ENCODE measurements around the gene BLOC1S1.
A peak's percentile ranks its signal among the peaks of the same experiment; 100 is the strongest.

DNA sequence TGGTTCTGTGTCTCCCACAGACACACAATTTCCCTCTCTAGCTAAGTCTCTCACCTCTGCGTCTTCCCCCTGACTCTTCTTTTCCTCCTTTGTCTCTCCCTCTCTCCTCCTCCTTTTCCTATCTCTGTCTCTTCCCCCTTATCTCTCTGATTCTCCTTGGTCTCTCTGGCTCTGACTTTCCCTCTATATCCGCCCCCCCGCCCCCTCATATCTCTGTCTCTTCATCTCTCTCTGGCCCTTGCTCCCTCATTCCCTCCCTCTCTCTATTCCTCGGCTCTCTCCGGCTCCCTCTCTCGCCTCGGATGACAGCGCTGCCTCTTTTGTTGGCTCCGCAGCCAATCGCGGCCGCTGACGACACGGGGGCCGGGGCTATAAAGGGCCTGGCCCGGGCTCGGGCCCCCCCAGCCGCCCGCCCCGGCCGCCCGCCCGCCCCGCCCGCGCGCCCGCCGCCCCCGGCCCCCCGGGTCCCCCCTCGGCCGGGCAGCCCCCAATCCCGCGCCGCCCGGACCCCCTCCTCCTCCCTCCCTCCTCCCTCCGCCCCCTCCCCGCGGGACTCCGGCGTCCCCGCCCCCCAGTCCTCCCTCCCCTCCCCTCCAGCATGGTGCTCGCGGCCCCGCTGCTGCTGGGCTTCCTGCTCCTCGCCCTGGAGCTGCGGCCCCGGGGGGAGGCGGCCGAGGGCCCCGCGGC, 27.0 kb downstream of the BLOC1S1 start, which contains the start of gene GDF11:
- peak; percentile 20 for TF ChIP-seq POLR2A (IDR thresholded peaks at IDR 0.05)
- TF ChIP-seq, protein P1, sequence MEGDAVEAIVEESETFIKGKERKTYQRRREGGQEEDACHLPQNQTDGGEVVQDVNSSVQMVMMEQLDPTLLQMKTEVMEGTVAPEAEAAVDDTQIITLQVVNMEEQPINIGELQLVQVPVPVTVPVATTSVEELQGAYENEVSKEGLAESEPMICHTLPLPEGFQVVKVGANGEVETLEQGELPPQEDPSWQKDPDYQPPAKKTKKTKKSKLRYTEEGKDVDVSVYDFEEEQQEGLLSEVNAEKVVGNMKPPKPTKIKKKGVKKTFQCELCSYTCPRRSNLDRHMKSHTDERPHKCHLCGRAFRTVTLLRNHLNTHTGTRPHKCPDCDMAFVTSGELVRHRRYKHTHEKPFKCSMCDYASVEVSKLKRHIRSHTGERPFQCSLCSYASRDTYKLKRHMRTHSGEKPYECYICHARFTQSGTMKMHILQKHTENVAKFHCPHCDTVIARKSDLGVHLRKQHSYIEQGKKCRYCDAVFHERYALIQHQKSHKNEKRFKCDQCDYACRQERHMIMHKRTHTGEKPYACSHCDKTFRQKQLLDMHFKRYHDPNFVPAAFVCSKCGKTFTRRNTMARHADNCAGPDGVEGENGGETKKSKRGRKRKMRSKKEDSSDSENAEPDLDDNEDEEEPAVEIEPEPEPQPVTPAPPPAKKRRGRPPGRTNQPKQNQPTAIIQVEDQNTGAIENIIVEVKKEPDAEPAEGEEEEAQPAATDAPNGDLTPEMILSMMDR (IDR thresholded peaks at IDR 0.05) = no peak

All from right lobe of liver (tissue), 4 donors.